IPS DF 19.7 (cell line): ENCODE measurements around the gene TMEM108.

Experiments
- DNase-seq: peaks from one replicate; pipeline ENCODE4 v3.0.0-alpha.2; 2013; ENCODE audit warnings: low read depth, low spot score

The TMEM108 gene

GRCh38 chr3:133354721-133355120 lies 316.5 kb downstream of the TMEM108 start:
- DNase-seq = no peak

- no peak for DNase-seq
Measured at GRCh38 chr3:133360476-133360875, 322.3 kb downstream of the TMEM108 start.

GRCh38 chr3:133361011-133361410 lies 322.8 kb downstream of the TMEM108 start:
- no peak for DNase-seq

- DNase-seq = no peak
Measured at GRCh38 chr3:133361435-133361834, 323.2 kb downstream of the TMEM108 start.

GRCh38 chr3:133362539-133362938 lies 324.3 kb downstream of the TMEM108 start:
- no peak for DNase-seq

- DNase-seq = no peak
Measured at GRCh38 chr3:133364704-133365103, 326.5 kb downstream of the TMEM108 start.

GRCh38 chr3:133366921-133367320 lies 328.7 kb downstream of the TMEM108 start:
- no peak for DNase-seq

- no peak for DNase-seq
Measured at GRCh38 chr3:133367403-133367802, 329.2 kb downstream of the TMEM108 start.

- no peak for DNase-seq
Measured at GRCh38 chr3:133367956-133368355, 329.8 kb downstream of the TMEM108 start.

GRCh38 chr3:133368371-133369067 lies 330.3 kb downstream of the TMEM108 start:
- DNase-seq = no peak

GRCh38 chr3:133369068-133369440 lies 330.9 kb downstream of the TMEM108 start:
- DNase-seq = no peak

- no peak for DNase-seq
Measured at GRCh38 chr3:133371181-133371580, 333.0 kb downstream of the TMEM108 start.

GRCh38 chr3:133371676-133372075 lies 333.5 kb downstream of the TMEM108 start:
- no peak for DNase-seq

- DNase-seq = no peak
Measured at GRCh38 chr3:133374708-133375402, 336.7 kb downstream of the TMEM108 start.

GRCh38 chr3:133375403-133375745 lies 337.2 kb downstream of the TMEM108 start:
- no peak for DNase-seq

GRCh38 chr3:133376810-133377209 lies 338.6 kb downstream of the TMEM108 start:
- DNase-seq = no peak

GRCh38 chr3:133377396-133377795 lies 339.2 kb downstream of the TMEM108 start:
- no peak for DNase-seq

- DNase-seq = no peak
Measured at GRCh38 chr3:133379926-133380325, 341.7 kb downstream of the TMEM108 start.

GRCh38 chr3:133380481-133381225 lies 342.5 kb downstream of the TMEM108 start:
- DNase-seq = no peak

- no peak for DNase-seq
Measured at GRCh38 chr3:133381346-133382109, 343.3 kb downstream of the TMEM108 start.

GRCh38 chr3:133383175-133383574 lies 345.0 kb downstream of the TMEM108 start:
- DNase-seq = no peak

GRCh38 chr3:133383741-133384140 lies 345.6 kb downstream of the TMEM108 start:
- DNase-seq = no peak
